Fibroblast of skin of abdomen (primary cell): ENCODE measurements around the gene ALPG.

ENCODE experiments used
- DNase-seq: peaks from one replicate; pipeline ENCODE4 v3.0.0-alpha.2; 2013

Gene ALPG

DNA sequence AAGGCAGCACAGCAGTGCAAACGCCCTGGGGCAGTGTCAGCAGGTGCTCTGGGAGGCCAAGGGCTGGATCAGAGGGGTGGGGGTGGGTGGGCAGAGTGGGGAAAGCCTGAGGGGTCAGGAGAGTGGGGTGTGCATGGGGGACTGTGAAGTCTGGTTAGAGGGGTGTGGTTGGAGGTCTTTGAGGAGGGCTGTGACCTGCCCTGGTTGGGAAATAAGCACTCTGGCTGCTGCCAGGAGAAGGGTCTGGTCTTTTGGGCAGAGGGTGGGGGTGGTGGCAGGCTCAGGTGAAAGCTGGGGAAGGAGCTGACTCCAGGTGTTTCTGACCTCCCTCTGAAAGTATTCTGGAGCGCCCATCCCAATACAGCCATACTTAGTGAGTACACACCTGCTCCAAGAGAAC lies 53.5 kb downstream of the ALPG start:
- no peak for DNase-seq
